Fibroblast of pulmonary artery (primary cell): ENCODE data around the gene FMNL3.

Experiments
- DNase-seq: peaks from one replicate; pipeline ENCODE4 v3.0.0-alpha.2; 2010; ENCODE audit warnings: low read depth
- H3K4me3 ChIP-seq: replicated peaks from 2 replicates; pipeline ENCODE4 v1.5.1; 2011; ENCODE audit warnings: low read depth, mild to moderate bottlenecking, control low read depth, low read length, moderate library complexity
- CTCF ChIP-seq: IDR thresholded peaks from 2 replicates; pipeline ENCODE4 v1.5.1; 2011; ENCODE audit warnings: mild to moderate bottlenecking, control low read depth, low read length, inconsistent platforms; ENCODE audit errors: missing control alignments

The FMNL3 gene

GRCh38 chr12:49706351-49707127, 666 bp downstream of the FMNL3 start:
- DNase-seq = peak; percentile 40
- peak overlapping the region; percentile 83 for H3K4me3 ChIP-seq
- TF ChIP-seq CTCF = no peak

- peak; percentile 59 for DNase-seq
- H3K4me3 ChIP-seq = peak overlapping the region; percentile 83
- TF ChIP-seq CTCF = no peak
These were observed 1.6 kb downstream of the FMNL3 start for GRCh38 chr12:49705479-49706134.

GRCh38 chr12:49703647-49704137, 3.5 kb downstream of the FMNL3 start:
- H3K4me3 ChIP-seq = no peak overlapping the region
- TF ChIP-seq CTCF = no peak
- DNase-seq = peak; percentile 48

- TF ChIP-seq CTCF = no peak
- no peak for DNase-seq
These were observed 4.5 kb downstream of the FMNL3 start for GRCh38 chr12:49702676-49703215.

GRCh38 chr12:49702009-49702408, 5.2 kb downstream of the FMNL3 start:
- H3K4me3 ChIP-seq = no peak overlapping the region
- no peak for TF ChIP-seq CTCF
- DNase-seq = no peak

More at GRCh38 chr12:49702676-49703215, 4.5 kb downstream of the FMNL3 start:
- no peak overlapping the region for H3K4me3 ChIP-seq

- TF ChIP-seq CTCF = no peak
- H3K4me3 ChIP-seq = peak overlapping the region; percentile 26
- peak; percentile 73 for DNase-seq
These were observed 8.3 kb downstream of the FMNL3 start for GRCh38 chr12:49698619-49699545.
